GM23338 (cell line): ENCODE measurements around the gene WASF2. TPM values are rescaled to one million over a fixed set of nuclear protein-coding genes. Genes with fewer than 3 reads are reported as not detected.
A peak's percentile ranks its signal among the peaks of the same experiment; 100 is the strongest.

ENCODE experiments used
- ATAC-seq: fragments of 200-7000 bp; cut with Tn5 transposase; 3 replicates; pipeline ENCODE4 v1.9.1; 2020
- DNase-seq: peaks from one replicate; pipeline ENCODE4 v3.0.0-alpha.2; 2015; ENCODE audit warnings: low spot score
- H2AFZ ChIP-seq: fragments of 200-600 bp; sonication (generic); 2 replicates; pipeline ENCODE4 v1.8.0; 2016; ENCODE audit warnings: antibody characterized with exemption, mild to moderate bottlenecking, moderate library complexity
- H3F3A ChIP-seq: fragments of 200-600 bp; sonication (generic); replicated peaks from 2 replicates; pipeline ENCODE4 v1.8.0; 2017; ENCODE audit warnings: antibody characterized with exemption, mixed run types, low read depth
- H3K27ac ChIP-seq: fragments of 200-600 bp; sonication (generic); 2 replicates; pipeline ENCODE4 v1.6.1; 2016; ENCODE audit warnings: low read depth
- H3K27me3 ChIP-seq: fragments of 200-600 bp; sonication (generic); 2 replicates; pipeline ENCODE4 v1.8.0; 2016; ENCODE audit warnings: mild to moderate bottlenecking, mixed run types, moderate library complexity; ENCODE audit not compliant: insufficient read depth
- H3K36me3 ChIP-seq: fragments of 200-600 bp; sonication (generic); 2 replicates; pipeline ENCODE4 v1.8.0; 2016; ENCODE audit warnings: mild to moderate bottlenecking; ENCODE audit not compliant: insufficient read depth
- H3K4me1 ChIP-seq: fragments of 200-600 bp; sonication (generic); 2 replicates; pipeline ENCODE4 v1.8.0; 2016; ENCODE audit warnings: mild to moderate bottlenecking, moderate library complexity; ENCODE audit not compliant: insufficient read depth
- H3K4me2 ChIP-seq: fragments of 200-600 bp; sonication (generic); 2 replicates; pipeline ENCODE4 v1.7.1; 2017; ENCODE audit warnings: mixed run types
- H3K4me3 ChIP-seq: fragments of 200-600 bp; sonication (generic); 2 replicates; pipeline ENCODE4 v1.6.1; 2016; ENCODE audit warnings: mixed run types
- H3K79me2 ChIP-seq: fragments of 200-600 bp; sonication (generic); replicated peaks from 2 replicates; pipeline ENCODE4 v1.8.0; 2017; ENCODE audit warnings: mild to moderate bottlenecking; ENCODE audit not compliant: insufficient read depth
- H3K9me2 ChIP-seq: fragments of 200-600 bp; sonication (generic); 2 replicates; pipeline ENCODE4 v1.8.0; 2017; ENCODE audit not compliant: insufficient read depth
- H4K20me1 ChIP-seq: fragments of 200-600 bp; sonication (generic); replicated peaks from 2 replicates; pipeline ENCODE4 v1.8.0; 2017; ENCODE audit warnings: mild to moderate bottlenecking; ENCODE audit not compliant: insufficient read depth
- H3K27ac Mint-ChIP-seq: 2 replicates; pipeline ENCODE4 v1.8.0; 2020; ENCODE audit warnings: inconsistent platforms, mild to moderate bottlenecking, moderate library complexity, mixed read lengths
- H3K27me3 Mint-ChIP-seq: 3 replicates; pipeline ENCODE4 v1.8.0; 2022; ENCODE audit warnings: low read depth, mild to moderate bottlenecking, moderate library complexity, mixed read lengths, inconsistent platforms; ENCODE audit not compliant: insufficient read depth, poor library complexity
- H3K36me3 Mint-ChIP-seq: 3 replicates; pipeline ENCODE4 v1.8.0; 2021; ENCODE audit warnings: low read depth, mild to moderate bottlenecking, inconsistent platforms, moderate library complexity, mixed read lengths
- H3K4me1 Mint-ChIP-seq: 3 replicates; pipeline ENCODE4 v1.8.0; 2020; ENCODE audit warnings: mild to moderate bottlenecking, inconsistent platforms, mixed read lengths
- H3K4me3 Mint-ChIP-seq: 3 replicates; pipeline ENCODE4 v1.8.0; 2021; ENCODE audit warnings: moderate library complexity, mild to moderate bottlenecking, inconsistent platforms, mixed read lengths
- H3K9me3 Mint-ChIP-seq: 3 replicates; pipeline ENCODE4 v1.8.0; 2020; ENCODE audit warnings: moderate library complexity, mild to moderate bottlenecking, inconsistent platforms, mixed read lengths
- CREB1 ChIP-seq: fragments of 250-450 bp; sonication (Bioruptor Pico); IDR thresholded peaks from 2 replicates; pipeline ENCODE4 v1.5.0; 2020; ENCODE audit warnings: low read depth, mild to moderate bottlenecking, moderate library complexity
- CTCF ChIP-seq, 2 experiments: fragments of 200-600 bp in 1 of 2; sonication (generic) in 1 of 2; conservative IDR thresholded peaks; 2 replicates each; pipeline versions ENCODE4 v1.5.1 to v1.6.1; 2016 to 2017; ENCODE audit warnings: antibody characterized with exemption in 2 of 2, low read depth in 2 of 2, mild to moderate bottlenecking in 2 of 2, moderate library complexity in 1 of 2
- ETS1 ChIP-seq: IDR thresholded peaks from 2 replicates; pipeline ENCODE4 v1.6.1; 2016; ENCODE audit warnings: antibody characterized with exemption
- EZH2 ChIP-seq: fragments of 200-600 bp; sonication (generic); IDR thresholded peaks from one replicate; pipeline ENCODE4 v1.8.0; 2017; ENCODE audit warnings: antibody characterized with exemption, mild to moderate bottlenecking, low read depth; ENCODE audit not compliant: unreplicated experiment
- EZH2phosphoT487 ChIP-seq: fragments of 200-600 bp; sonication (generic); IDR thresholded peaks from one replicate; pipeline ENCODE4 v1.8.1; 2018; ENCODE audit warnings: antibody characterized with exemption; ENCODE audit not compliant: unreplicated experiment
- JUNB ChIP-seq: IDR thresholded peaks from one replicate; pipeline ENCODE4 v1.6.1; 2016; ENCODE audit warnings: antibody characterized with exemption; ENCODE audit not compliant: unreplicated experiment
- NANOG ChIP-seq: IDR thresholded peaks from 2 replicates; pipeline ENCODE4 v1.6.1; 2016; ENCODE audit warnings: antibody characterized with exemption, borderline replicate concordance
- POLR2AphosphoS5 ChIP-seq: IDR thresholded peaks from 2 replicates; pipeline ENCODE4 v1.6.1; 2016; ENCODE audit warnings: antibody characterized with exemption, low read depth
- REST ChIP-seq: IDR thresholded peaks from one replicate; pipeline ENCODE4 v1.6.1; 2018; ENCODE audit warnings: antibody characterized with exemption; ENCODE audit not compliant: unreplicated experiment
- STAT1 ChIP-seq: IDR thresholded peaks from one replicate; pipeline ENCODE4 v1.6.1; 2016; ENCODE audit warnings: antibody characterized with exemption; ENCODE audit not compliant: unreplicated experiment
- ZNF114 ChIP-seq: fragments of 250-450 bp; sonication (Bioruptor Pico); IDR thresholded peaks from 2 replicates; pipeline ENCODE4 v1.5.0; 2020; ENCODE audit warnings: mild to moderate bottlenecking, moderate library complexity
- ZNF331 ChIP-seq: fragments of 250-450 bp; sonication (Bioruptor Pico); IDR thresholded peaks from 2 replicates; pipeline ENCODE4 v1.5.0; 2020; ENCODE audit warnings: low read depth, mild to moderate bottlenecking, moderate library complexity
- ZNF462 ChIP-seq: fragments of 250-450 bp; sonication (Bioruptor Pico); IDR thresholded peaks from 2 replicates; pipeline ENCODE4 v1.5.0; 2020; ENCODE audit warnings: mild to moderate bottlenecking, moderate library complexity
- polyA plus RNA-seq: library from polyadenylated mRNA; unstranded; fragments of >200 nt; fragmentation: Nextera tagmentation; extraction: Ambion mirVana; gene quantifications from 2 replicates; pipeline ENCODE4 v1.2.1, GENCODE V29; 2016
- total RNA-seq: library from RNA; depleted of rRNA; stranded (reverse); fragments of >200 nt; shearing (Covaris generic); gene quantifications from 2 replicates; pipeline ENCODE4 v1.2.3, GENCODE V29; 2014

The WASF2 gene
- total and polyA plus RNA-seq, 2 experiments from 2014 or later, result 40.9 to 95.6 TPM

- H3K36me3 ChIP-seq, result no peaks in the 10 kb centered on the region
- no peak overlapping the region for H3K27ac ChIP-seq
- H3F3A ChIP-seq, result peaks cover 35% of the 10 kb centered on the region
- H3K27me3 ChIP-seq, result peaks cover 7% of the 10 kb centered on the region; the same call in 1 of the 2 replicates
- H3K4me1 ChIP-seq, result peaks cover 37% of the 10 kb centered on the region
- H4K20me1 ChIP-seq, result no peaks in the 10 kb centered on the region
- ATAC-seq (peak; percentile 1), DNase-seq (peak; percentile 52)
- no peak for TF ChIP-seq CTCF (conservative IDR thresholded peaks at IDR 0.05; ENCODE audit: low read depth in 2 of 2)
- TF ChIP-seq ZNF114 (CRISPR knock-in tag), result no peak
- no peak for TF ChIP-seq EZH2phosphoT487
- TF ChIP-seq EZH2, result no peak
- TF ChIP-seq REST, result no peak
- no peak for TF ChIP-seq ETS1
- TF ChIP-seq ZNF331 (CRISPR knock-in tag), result no peak
- TF ChIP-seq JUNB, result no peak
- TF ChIP-seq ZNF462 (CRISPR knock-in tag), result no peak
- no peak for TF ChIP-seq STAT1
- TF ChIP-seq NANOG, result no peak
- no peak for TF ChIP-seq CREB1 (CRISPR knock-in tag)
- no peak; the same call in 1 of the 2 replicates for TF ChIP-seq POLR2AphosphoS5
- Mint-ChIP-seq H3K27me3 (peaks cover 22% of the 10 kb centered on the region), H3K4me3 (peak overlapping the region; percentile 74), H3K4me1 (peaks cover 63% of the 10 kb centered on the region), H3K9me3 (no peaks in the 10 kb centered on the region; the same call in 2 of the 3 replicates), H3K36me3 (peaks cover 8% of the 10 kb centered on the region), H3K27ac (no peak overlapping the region)
- H3K9me2 ChIP-seq, result no peaks in the 10 kb centered on the region
- peak overlapping the region; percentile 90; the same call in 1 of the 2 replicates for H2AFZ ChIP-seq
- peak overlapping the region; percentile 95 for H3K4me2 ChIP-seq
- no peaks in the 10 kb centered on the region for H3K79me2 ChIP-seq
- peak overlapping the region; percentile 78 for H3K4me3 ChIP-seq
Observed at GRCh38 chr1:27528818-27529703, 39.1 kb upstream of the WASF2 start.
